ENCODE results near the gene NADK.

NADK gene

DNA sequence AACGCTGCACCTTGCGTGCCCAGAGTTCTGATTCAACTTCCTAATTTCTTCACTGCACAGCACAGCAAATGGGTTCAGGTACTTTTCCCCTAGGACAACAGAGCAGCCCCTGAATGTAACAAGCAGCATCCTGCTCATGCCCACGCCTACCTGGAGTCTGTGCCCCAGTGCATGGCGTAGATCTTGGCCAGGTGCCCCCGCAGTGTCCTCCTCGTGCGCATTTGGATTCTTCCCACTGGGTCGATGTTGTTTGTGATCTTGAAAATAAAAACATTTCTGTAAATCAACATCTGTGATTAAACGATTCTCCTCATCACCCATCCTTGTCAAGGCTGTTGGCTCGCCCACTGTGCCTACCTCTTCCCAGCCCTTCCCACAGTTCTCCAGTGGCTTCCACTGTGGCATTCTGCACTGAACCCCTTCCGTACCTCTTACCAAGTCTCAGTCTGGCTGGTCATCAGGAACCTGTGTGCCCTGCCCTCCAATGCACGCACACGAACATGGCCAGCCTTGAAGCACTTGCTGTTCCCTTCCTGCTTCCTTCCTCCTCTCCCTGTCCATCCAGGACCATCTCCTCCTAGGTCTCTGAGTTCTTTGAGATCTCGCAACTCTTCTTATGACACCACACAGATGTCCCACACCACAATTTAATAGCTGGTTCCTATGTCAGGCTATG is 37.5 kb upstream of the NADK start:
- peaks cover 76% of the 10 kb centered on the region for H3K36me3 ChIP-seq (ENCODE audit: control insufficient read depth, low read length)
- no peaks in the 10 kb centered on the region for H3K9me3 ChIP-seq (ENCODE audit: control insufficient read depth, insufficient read depth, low read length)
- no peaks in the 10 kb centered on the region for H3K9me2 ChIP-seq (replicated peaks; ENCODE audit: control insufficient read depth, low read length)
- no peaks in the 10 kb centered on the region for H4K20me1 ChIP-seq (ENCODE audit: control insufficient read depth, insufficient read depth, low read depth, low read length)
- peaks cover 8% of the 10 kb centered on the region; the same call in 1 of the 2 replicates for H3F3A ChIP-seq (ENCODE audit: control insufficient read depth, insufficient read depth)
- peaks cover 72% of the 10 kb centered on the region for H3K79me2 ChIP-seq (ENCODE audit: control insufficient read depth, low read length)
- no peak overlapping the region for H3K4me2 ChIP-seq (ENCODE audit: low read length)
- H3K4me3 ChIP-seq (ENCODE audit: low read length): no peak overlapping the region
- H3K27me3 ChIP-seq (ENCODE audit: control insufficient read depth, low read length): no peaks in the 10 kb centered on the region
- TF ChIP-seq, protein P1, sequence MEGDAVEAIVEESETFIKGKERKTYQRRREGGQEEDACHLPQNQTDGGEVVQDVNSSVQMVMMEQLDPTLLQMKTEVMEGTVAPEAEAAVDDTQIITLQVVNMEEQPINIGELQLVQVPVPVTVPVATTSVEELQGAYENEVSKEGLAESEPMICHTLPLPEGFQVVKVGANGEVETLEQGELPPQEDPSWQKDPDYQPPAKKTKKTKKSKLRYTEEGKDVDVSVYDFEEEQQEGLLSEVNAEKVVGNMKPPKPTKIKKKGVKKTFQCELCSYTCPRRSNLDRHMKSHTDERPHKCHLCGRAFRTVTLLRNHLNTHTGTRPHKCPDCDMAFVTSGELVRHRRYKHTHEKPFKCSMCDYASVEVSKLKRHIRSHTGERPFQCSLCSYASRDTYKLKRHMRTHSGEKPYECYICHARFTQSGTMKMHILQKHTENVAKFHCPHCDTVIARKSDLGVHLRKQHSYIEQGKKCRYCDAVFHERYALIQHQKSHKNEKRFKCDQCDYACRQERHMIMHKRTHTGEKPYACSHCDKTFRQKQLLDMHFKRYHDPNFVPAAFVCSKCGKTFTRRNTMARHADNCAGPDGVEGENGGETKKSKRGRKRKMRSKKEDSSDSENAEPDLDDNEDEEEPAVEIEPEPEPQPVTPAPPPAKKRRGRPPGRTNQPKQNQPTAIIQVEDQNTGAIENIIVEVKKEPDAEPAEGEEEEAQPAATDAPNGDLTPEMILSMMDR (IDR thresholded peaks at IDR 0.05; ENCODE audit: low read depth, low read length, poor library complexity, severe bottlenecking): no peak
- no peak for TF ChIP-seq EZH2phosphoT487 (IDR thresholded peaks at IDR 0.05; ENCODE audit: borderline replicate concordance, low read length)
- H3K27ac ChIP-seq (ENCODE audit: low read depth, low read length): no peak overlapping the region
- peaks cover 24% of the 10 kb centered on the region for H3K4me1 ChIP-seq (ENCODE audit: control insufficient read depth, low read length)

DNA sequence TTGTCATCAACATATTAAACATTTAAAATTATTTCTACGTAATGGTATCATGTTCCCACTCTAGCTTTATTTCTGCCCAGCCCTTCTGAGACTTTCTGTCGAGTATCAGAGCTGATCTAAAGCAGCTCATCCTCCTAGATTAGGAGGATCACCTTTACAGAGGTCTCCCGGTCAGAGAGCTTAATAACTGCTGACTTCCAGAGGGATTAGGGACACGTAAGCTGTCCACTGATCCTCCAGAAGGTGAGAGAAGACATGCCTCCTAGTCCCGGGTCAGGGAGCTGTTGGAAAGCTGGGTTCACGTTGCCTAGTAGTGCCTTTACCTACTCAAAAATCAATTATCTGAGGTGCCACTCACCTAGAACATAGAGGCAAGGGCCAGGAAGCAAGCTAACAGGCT is 31.2 kb upstream of the NADK start:
- Histone ChIP-seq H3K4me1 (ENCODE audit: control insufficient read depth, low read length) (no peaks in the 10 kb centered on the region), H3K36me3 (ENCODE audit: control insufficient read depth, low read length) (peaks cover 83% of the 10 kb centered on the region), H3K4me2 (ENCODE audit: low read length) (no peak overlapping the region), H3K9me3 (ENCODE audit: control insufficient read depth, insufficient read depth, low read length) (no peaks in the 10 kb centered on the region), H3F3A (ENCODE audit: control insufficient read depth, insufficient read depth) (0 out of 2 replicates have a peak, but pooled peaks cover 5% of the 10 kb centered on the region), H3K27me3 (ENCODE audit: control insufficient read depth, low read length) (no peaks in the 10 kb centered on the region), H3K4me3 (ENCODE audit: low read length) (no peak overlapping the region), H4K20me1 (ENCODE audit: control insufficient read depth, insufficient read depth, low read depth, low read length) (peaks cover 4% of the 10 kb centered on the region), H3K9me2 (replicated peaks; ENCODE audit: control insufficient read depth, low read length) (no peaks in the 10 kb centered on the region), H3K27ac (ENCODE audit: low read depth, low read length) (no peak overlapping the region), H3K79me2 (ENCODE audit: control insufficient read depth, low read length) (peaks cover 71% of the 10 kb centered on the region)
- no peak for TF ChIP-seq EZH2phosphoT487 (IDR thresholded peaks at IDR 0.05; ENCODE audit: borderline replicate concordance, low read length)
- TF ChIP-seq, protein P1 (IDR thresholded peaks at IDR 0.05; ENCODE audit: low read depth, low read length, poor library complexity, severe bottlenecking): no peak

DNA sequence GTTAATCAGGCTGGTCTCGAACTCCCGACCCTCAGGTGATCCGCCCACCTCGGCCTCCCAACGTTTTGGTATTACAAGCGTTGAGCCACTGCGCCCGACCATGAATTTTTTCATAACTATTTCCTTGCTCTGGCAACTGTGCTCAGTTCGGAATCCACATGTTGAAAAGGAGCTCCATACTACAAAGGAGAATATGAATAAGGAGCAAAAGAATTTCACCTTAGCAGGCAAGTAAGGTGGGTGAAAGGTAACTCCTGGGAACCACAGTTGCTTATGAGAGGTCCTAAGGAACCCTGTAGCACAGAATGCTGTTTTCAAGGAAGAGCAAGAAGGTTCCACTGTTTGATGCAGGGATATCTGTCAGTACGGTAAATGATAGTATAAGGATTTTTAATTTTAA is 29.9 kb upstream of the NADK start:
- Histone ChIP-seq H3K27ac (ENCODE audit: low read depth, low read length) (no peak overlapping the region), H3K4me1 (ENCODE audit: control insufficient read depth, low read length) (peaks cover 2% of the 10 kb centered on the region), H4K20me1 (ENCODE audit: control insufficient read depth, insufficient read depth, low read depth, low read length) (peaks cover 4% of the 10 kb centered on the region), H3K9me3 (ENCODE audit: control insufficient read depth, insufficient read depth, low read length) (no peaks in the 10 kb centered on the region), H3K4me2 (ENCODE audit: low read length) (no peak overlapping the region), H3K27me3 (ENCODE audit: control insufficient read depth, low read length) (no peaks in the 10 kb centered on the region), H3K36me3 (ENCODE audit: control insufficient read depth, low read length) (peaks cover 80% of the 10 kb centered on the region), H3F3A (ENCODE audit: control insufficient read depth, insufficient read depth) (0 out of 2 replicates have a peak, but pooled peaks cover 3% of the 10 kb centered on the region), H3K4me3 (ENCODE audit: low read length) (no peak overlapping the region), H3K9me2 (replicated peaks; ENCODE audit: control insufficient read depth, low read length) (no peaks in the 10 kb centered on the region), H3K79me2 (ENCODE audit: control insufficient read depth, low read length) (peaks cover 71% of the 10 kb centered on the region)
- TF ChIP-seq, protein P1 (IDR thresholded peaks at IDR 0.05; ENCODE audit: low read depth, low read length, poor library complexity, severe bottlenecking): no peak
- TF ChIP-seq EZH2phosphoT487 (IDR thresholded peaks at IDR 0.05; ENCODE audit: borderline replicate concordance, low read length): no peak
